Activated CD4-positive, alpha-beta T cell treated with anti-CD3 and anti-CD28 coated beads for 36 hours (primary cell): ENCODE results near the gene SEMA4D. TPM values are rescaled to one million over a fixed set of nuclear protein-coding genes. Genes with fewer than 3 reads are reported as not detected.

Source experiments
- ATAC-seq: fragments of 200-7000 bp; cut with Tn5 transposase; one replicate; pipeline ENCODE4 v1.10.0; 2021; ENCODE audit warnings: mild to moderate bottlenecking, moderate library complexity
- CTCF ChIA-PET: fragments of 350-600 bp; sonication (Branson Sonifier 250); formaldehyde crosslinking; loops from one replicate; lab custom pipeline; 2021; ENCODE audit warnings: antibody characterized with exemption; lab: Charles Lee
- POLR2A ChIA-PET: fragments of 350-600 bp; sonication (Branson Sonifier 250); formaldehyde crosslinking; loops from one replicate; lab custom pipeline; 2021; ENCODE audit warnings: antibody characterized with exemption, inconsistent platforms; lab: Charles Lee
- DNase-seq: peaks from one replicate; pipeline ENCODE4 v3.0.0-alpha.2; 2020
- H3K27ac Mint-ChIP-seq: one replicate; pipeline ENCODE4 v1.8.0; 2021; ENCODE audit warnings: mixed read lengths
- H3K27me3 Mint-ChIP-seq: one replicate; pipeline ENCODE4 v1.8.0; 2021; ENCODE audit warnings: mixed read lengths
- H3K36me3 Mint-ChIP-seq: one replicate; pipeline ENCODE4 v1.8.0; 2021; ENCODE audit warnings: low read depth, mixed read lengths
- H3K4me1 Mint-ChIP-seq: one replicate; pipeline ENCODE4 v1.8.0; 2021; ENCODE audit warnings: mixed read lengths
- H3K4me3 Mint-ChIP-seq: one replicate; pipeline ENCODE4 v1.8.0; 2021; ENCODE audit warnings: mild to moderate bottlenecking, moderate library complexity, mixed read lengths
- H3K9me3 Mint-ChIP-seq: one replicate; pipeline ENCODE4 v1.8.0; 2021; ENCODE audit warnings: low read depth, mixed read lengths
- intact Hi-C, 2 experiments: fragments of 100-400 bp; cut with DNase I in 1 of 2; cut with micrococcal nuclease in 1 of 2; formaldehyde crosslinking; loops; one replicate each; pipeline versions ENCODE4 v1.14.2 to v1.15.1; 2022 to 2024; cut with DNase I, micrococcal nuclease
- total RNA-seq, 2 experiments: library from RNA; stranded (reverse); gene quantifications; one replicate each; pipeline ENCODE4 v1.2.3, GENCODE V29; 2021

SEMA4D gene
- total RNA-seq, 2 experiments from 2014 or later = 215 to 226 TPM

DNA sequence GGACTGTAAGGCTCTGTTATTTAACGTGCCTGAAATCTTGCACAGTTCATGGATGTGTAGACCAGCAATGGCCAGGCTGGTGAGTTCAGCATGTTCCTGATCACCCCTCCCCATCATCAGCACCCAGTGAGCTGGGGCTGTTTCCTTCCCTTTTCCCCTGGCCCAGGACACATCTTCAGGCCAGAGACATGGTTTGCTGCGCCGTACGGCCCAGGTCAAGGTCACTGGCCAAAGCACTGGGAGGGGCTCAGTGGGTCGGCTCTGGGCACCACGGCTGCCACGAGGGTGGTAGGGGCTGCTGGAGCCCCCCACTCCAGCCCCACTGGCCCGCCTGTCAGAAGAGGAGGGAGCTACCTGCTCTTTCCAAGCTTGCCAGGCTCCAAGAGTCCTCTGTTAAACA is 55.9 kb downstream of the SEMA4D start:
- ATAC-seq (no peak), DNase-seq (no peak)
- Mint-ChIP-seq H3K4me3 (no peak overlapping the region), H3K27me3 (no peaks in the 10 kb centered on the region), H3K36me3 (peaks cover 63% of the 10 kb centered on the region), H3K9me3 (no peaks in the 10 kb centered on the region), H3K4me1 (peaks cover 94% of the 10 kb centered on the region), H3K27ac (peak overlapping the region; percentile 87)
- ChIA-PET POLR2A (no interaction called here), CTCF (interaction anchor here (3.2 to 14.9 kb wide), 2 partner anchors 13 to 107 kb away, joined by 14 to 118 read pairs; no protein-coding TSS in a partner anchor)
- intact Hi-C loops = no loop called here

DNA sequence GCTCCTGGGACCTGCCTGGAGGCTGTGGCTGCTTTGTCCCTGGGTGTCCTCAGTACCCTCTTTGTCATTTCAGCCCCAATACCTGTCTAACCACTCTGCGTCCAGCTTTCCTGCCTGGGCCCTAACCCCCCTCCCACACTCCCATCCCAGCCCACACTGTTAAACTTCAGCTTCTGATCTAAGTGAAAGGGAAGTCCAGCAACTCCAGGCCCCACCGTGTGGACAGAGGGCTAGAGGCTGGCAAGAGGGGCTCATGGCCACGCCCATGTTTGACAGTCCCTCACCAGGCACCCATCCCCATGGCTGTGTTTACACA is 56.3 kb downstream of the SEMA4D start:
- ChIA-PET POLR2A (no interaction called here), CTCF (interaction anchor here (1.5 to 14.9 kb wide), 3 partner anchors 12 to 107 kb away, joined by 4 to 118 read pairs (median 14); no protein-coding TSS in a partner anchor)
- H3K27me3 Mint-ChIP-seq = no peaks in the 10 kb centered on the region
- no peak for ATAC-seq
- H3K36me3 Mint-ChIP-seq = peaks cover 62% of the 10 kb centered on the region
- H3K27ac Mint-ChIP-seq = peak overlapping the region; percentile 87
- intact Hi-C loops = no loop called here
- no peak for DNase-seq
- H3K4me1 Mint-ChIP-seq = peaks cover 94% of the 10 kb centered on the region
- H3K4me3 Mint-ChIP-seq = peak overlapping the region; percentile 18
- no peaks in the 10 kb centered on the region for H3K9me3 Mint-ChIP-seq

DNA sequence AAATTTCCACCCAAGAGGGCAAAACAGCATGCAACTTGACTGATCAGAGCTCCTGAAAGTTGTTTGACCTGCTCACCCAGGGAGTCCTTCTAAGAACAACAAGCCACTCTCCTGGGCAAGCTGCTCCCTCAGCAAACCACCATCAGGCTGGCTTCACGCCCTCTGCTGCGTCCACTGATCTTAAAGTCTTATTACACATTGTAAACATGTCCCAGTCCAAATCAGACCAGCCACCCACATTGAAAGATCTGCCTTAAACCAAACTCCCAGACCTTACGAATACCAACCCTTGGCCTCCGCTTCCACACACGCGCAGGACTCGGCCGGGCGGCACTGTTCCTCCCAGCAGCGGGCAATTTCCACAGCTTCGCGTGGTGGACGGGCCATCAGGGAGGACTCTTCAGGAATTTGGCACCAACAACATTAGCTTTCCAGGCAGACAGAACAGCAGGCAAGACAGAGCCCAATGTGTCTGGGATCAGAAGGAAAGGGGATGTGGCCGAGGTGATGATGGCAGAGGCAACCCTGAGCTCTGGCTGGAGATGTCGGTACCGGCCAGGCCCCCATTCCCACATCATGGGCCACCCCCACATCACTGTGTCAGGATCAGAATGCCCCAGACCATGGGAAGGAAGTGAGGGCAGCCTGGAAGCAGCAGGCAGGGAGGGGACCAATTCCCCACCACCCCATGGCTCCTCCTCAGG is 56.8 kb downstream of the SEMA4D start:
- Mint-ChIP-seq H3K4me1 (peaks cover 94% of the 10 kb centered on the region), H3K4me3 (peak overlapping the region; percentile 18), H3K9me3 (no peaks in the 10 kb centered on the region), H3K27me3 (no peaks in the 10 kb centered on the region), H3K27ac (peak overlapping the region; percentile 87), H3K36me3 (peaks cover 61% of the 10 kb centered on the region)
- DNase-seq (no peak), ATAC-seq (no peak)
- intact Hi-C loops = no loop called here
- ChIA-PET POLR2A (interaction anchor here (0.9 to 1.0 kb wide), 2 partner anchors 15 to 81 kb away, joined by 3 read pairs; no protein-coding TSS in a partner anchor), CTCF (interaction anchor here (0.6 to 14.9 kb wide), 7 partner anchors 8 to 153 kb away, joined by 3 to 118 read pairs (median 4); no protein-coding TSS in a partner anchor)

DNA sequence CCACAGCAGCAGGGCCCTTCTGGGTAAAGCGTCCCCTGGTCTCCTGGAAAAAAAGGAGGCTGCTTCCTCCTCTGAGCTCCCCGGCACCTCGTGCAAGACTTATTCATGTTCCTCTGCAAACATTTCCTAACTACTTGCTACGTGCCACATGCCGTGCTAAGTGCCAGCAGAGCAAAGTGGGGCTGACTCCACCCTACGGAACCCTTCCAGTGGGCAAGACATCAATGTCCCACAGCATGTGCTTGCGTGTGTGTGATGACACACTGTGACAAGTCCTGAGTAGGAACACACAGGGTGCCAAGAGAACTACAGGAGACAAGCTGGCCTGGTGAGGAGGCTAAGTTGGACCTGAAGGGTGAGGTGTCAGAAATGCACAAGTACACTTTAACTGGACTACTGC is 57.4 kb downstream of the SEMA4D start:
- no peaks in the 10 kb centered on the region for H3K27me3 Mint-ChIP-seq

DNA sequence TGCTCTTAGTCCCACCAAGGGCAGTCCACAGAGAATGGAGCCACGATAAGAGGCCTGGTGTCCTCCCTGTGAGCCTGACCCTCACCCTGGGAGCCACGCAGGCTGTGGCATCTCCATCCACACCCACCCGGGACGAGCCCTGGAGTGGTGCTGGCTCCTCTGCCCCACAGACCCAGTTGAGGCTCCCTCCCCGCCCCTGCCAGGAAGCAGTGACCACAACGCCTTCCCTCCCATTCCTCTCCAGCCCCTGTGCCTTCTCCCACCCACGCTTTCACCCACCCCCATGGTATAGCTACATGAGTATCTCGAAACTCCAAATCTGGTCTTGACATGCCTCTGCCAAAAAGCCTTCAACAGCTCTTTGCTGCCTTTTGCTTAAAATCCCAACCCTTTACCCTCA is 57.9 kb downstream of the SEMA4D start:
- ATAC-seq (no peak), DNase-seq (no peak)
- POLR2A ChIA-PET = interaction anchor here (0.8 to 1.0 kb wide), 2 partner anchors 11 to 82 kb away, joined by 3 to 4 read pairs; no protein-coding TSS in a partner anchor
- CTCF ChIA-PET = interaction anchor here (1.1 to 14.9 kb wide), 6 partner anchors 9 to 136 kb away, joined by 3 to 118 read pairs (median 6); no protein-coding TSS in a partner anchor
- Mint-ChIP-seq H3K27me3 (no peaks in the 10 kb centered on the region), H3K9me3 (no peaks in the 10 kb centered on the region), H3K27ac (peak overlapping the region; percentile 87), H3K4me1 (peaks cover 93% of the 10 kb centered on the region), H3K36me3 (peaks cover 55% of the 10 kb centered on the region), H3K4me3 (peak overlapping the region; percentile 18)
- intact Hi-C loops = no loop called here

More for the DNA sequence above, 57.4 kb downstream of the SEMA4D start:
- ChIA-PET POLR2A (interaction anchor here (0.8 to 1.0 kb wide), 3 partner anchors 11 to 82 kb away, joined by 3 to 4 read pairs (median 3); no protein-coding TSS in a partner anchor), CTCF (interaction anchor here (0.6 to 14.9 kb wide), 7 partner anchors 8 to 153 kb away, joined by 3 to 118 read pairs (median 4); no protein-coding TSS in a partner anchor)
- Mint-ChIP-seq H3K27ac (peak overlapping the region; percentile 87), H3K36me3 (peaks cover 58% of the 10 kb centered on the region), H3K9me3 (no peaks in the 10 kb centered on the region), H3K4me3 (peak overlapping the region; percentile 18), H3K4me1 (peaks cover 93% of the 10 kb centered on the region)
- peak; percentile 49 for ATAC-seq
- intact Hi-C loops = no loop called here
- peak; percentile 58 for DNase-seq

DNA sequence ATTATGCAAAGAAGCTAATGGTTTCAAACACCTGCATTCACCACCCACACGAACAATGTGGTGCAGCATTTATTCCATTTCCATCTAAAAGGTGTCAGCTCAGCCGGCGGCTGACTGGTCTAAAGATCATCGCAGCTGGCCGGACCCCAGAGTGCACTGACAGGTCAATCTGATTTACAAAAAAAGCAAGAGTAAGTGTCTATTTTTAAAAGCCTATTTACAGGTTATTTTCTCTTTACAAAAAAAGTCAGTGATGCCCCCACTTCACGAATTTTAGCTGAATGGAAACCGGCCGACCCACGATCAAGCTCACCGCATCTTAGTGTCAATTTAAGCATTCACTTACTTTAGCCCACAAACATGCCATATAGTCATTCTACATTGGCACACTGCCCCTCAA is 58.3 kb downstream of the SEMA4D start:
- intact Hi-C loops = no loop called here
- H3K36me3 Mint-ChIP-seq = peaks cover 51% of the 10 kb centered on the region
- POLR2A ChIA-PET = interaction anchor here (0.8 kb wide), 1 partner anchor 10 kb away, joined by 4 read pairs; no protein-coding TSS in a partner anchor

DNA sequence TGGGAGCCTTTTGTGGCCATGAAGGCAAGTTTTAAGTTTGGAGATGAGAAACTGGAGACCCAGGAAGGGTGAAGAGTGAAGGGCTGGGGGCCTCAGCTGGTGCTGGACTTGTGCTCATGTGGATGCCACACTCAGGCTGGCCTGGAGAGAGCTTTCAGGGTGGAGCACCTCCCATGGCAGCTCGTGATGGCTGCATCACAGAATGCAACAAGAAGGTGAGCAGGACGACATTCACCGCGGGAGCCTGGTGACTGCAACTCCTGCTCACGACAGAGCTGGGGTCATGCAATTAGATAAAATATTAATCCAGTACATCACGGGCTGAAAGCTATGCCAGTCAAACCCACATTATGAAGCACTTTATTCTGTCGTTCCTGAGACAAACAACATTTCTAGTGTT is 59.7 kb downstream of the SEMA4D start:
- ATAC-seq = no peak
- Mint-ChIP-seq H3K36me3 (peaks cover 51% of the 10 kb centered on the region), H3K27me3 (no peaks in the 10 kb centered on the region), H3K27ac (peak overlapping the region; percentile 75), H3K9me3 (no peaks in the 10 kb centered on the region), H3K4me1 (peaks cover 93% of the 10 kb centered on the region), H3K4me3 (no peak overlapping the region)
- no peak for DNase-seq
- ChIA-PET CTCF (interaction anchor here (0.7 to 1.9 kb wide), 4 partner anchors 9 to 35 kb away, joined by 3 to 8 read pairs (median 4); no protein-coding TSS in a partner anchor), POLR2A (interaction anchor here (0.6 kb wide), 2 partner anchors 13 to 15 kb away, joined by 3 read pairs; no protein-coding TSS in a partner anchor)
- intact Hi-C loops = no loop called here

More for the DNA sequence above, 58.3 kb downstream of the SEMA4D start:
- peak overlapping the region; percentile 87 for H3K27ac Mint-ChIP-seq
- CTCF ChIA-PET = interaction anchor here (1.1 to 14.9 kb wide), 5 partner anchors 9 to 137 kb away, joined by 3 to 118 read pairs (median 9); no protein-coding TSS in a partner anchor
- ATAC-seq (no peak), DNase-seq (no peak)
- no peak overlapping the region for H3K4me3 Mint-ChIP-seq
- H3K9me3 Mint-ChIP-seq = no peaks in the 10 kb centered on the region
- peaks cover 93% of the 10 kb centered on the region for H3K4me1 Mint-ChIP-seq
- no peaks in the 10 kb centered on the region for H3K27me3 Mint-ChIP-seq

DNA sequence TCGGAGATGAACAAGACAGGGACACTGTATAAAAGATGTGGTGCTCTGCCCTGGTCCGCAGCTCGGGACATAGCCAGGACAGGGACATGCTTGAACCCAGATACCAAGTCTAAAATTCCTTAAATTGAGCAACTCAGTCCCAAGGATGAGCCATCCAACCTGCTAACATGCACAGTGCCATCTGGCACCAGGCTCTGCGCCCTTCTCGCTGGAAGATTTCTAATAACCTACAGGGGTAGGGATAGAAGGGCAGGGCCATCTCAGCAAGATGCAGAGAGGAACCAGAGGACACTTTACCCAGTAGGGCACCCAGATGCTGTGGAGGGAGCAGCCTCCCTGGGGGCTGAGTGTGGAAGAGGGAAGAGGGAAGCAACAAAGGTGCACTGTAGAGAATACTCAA is 60.1 kb downstream of the SEMA4D start:
- POLR2A ChIA-PET = interaction anchor here (0.6 kb wide), 2 partner anchors 13 to 14 kb away, joined by 3 read pairs; no protein-coding TSS in a partner anchor
- ATAC-seq (no peak), DNase-seq (no peak)
- Mint-ChIP-seq H3K9me3 (no peaks in the 10 kb centered on the region), H3K27ac (peak overlapping the region; percentile 75), H3K4me1 (peaks cover 93% of the 10 kb centered on the region), H3K27me3 (no peaks in the 10 kb centered on the region), H3K36me3 (peaks cover 51% of the 10 kb centered on the region), H3K4me3 (peak overlapping the region; percentile 17)
- CTCF ChIA-PET = interaction anchor here (0.5 to 1.9 kb wide), 5 partner anchors 8 to 34 kb away, joined by 3 to 8 read pairs (median 3); no protein-coding TSS in a partner anchor
- intact Hi-C loops = no loop called here

DNA sequence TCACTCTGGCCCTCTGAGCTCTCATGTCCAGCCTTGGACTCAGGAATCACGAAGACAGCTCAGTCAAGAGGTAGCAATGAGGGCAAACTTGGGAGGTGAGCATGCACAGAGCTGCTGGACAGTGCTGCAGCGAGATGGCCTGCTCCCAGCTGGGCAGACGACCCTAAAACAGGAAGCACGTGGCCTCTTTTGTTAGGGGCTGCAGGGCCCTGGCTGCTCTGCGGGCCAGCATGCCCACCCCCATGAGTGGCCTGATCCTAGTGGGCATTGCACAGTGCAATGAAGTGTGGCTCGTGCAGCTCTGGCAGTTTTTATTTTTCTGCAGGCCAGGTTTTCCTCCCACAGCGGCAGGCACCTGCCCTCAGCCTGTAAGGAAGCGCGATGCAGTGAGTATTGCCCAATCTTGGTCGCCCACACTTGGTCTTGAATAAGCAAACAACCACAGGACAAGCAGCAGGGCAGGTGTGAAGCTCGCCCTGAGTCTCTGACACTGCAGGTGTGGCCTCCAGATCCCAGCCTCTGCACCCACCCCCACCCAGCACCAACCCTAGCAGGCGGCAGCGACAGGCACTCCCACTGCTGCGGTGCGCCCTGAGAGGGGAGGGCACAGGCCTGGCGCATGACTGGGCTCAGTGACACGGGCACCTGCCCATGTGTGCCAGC is 60.8 kb downstream of the SEMA4D start:
- H3K36me3 Mint-ChIP-seq = peaks cover 50% of the 10 kb centered on the region
- intact Hi-C loops = no loop called here
- DNase-seq (peak; percentile 70), ATAC-seq (peak; percentile 59)
- no peaks in the 10 kb centered on the region for H3K9me3 Mint-ChIP-seq
- no peaks in the 10 kb centered on the region for H3K27me3 Mint-ChIP-seq
- CTCF ChIA-PET = interaction anchor here (0.5 to 1.9 kb wide), 2 partner anchors 8 to 33 kb away, joined by 3 to 8 read pairs; no protein-coding TSS in a partner anchor
- POLR2A ChIA-PET = interaction anchor here (0.7 kb wide), 1 partner anchor 14 kb away, joined by 3 read pairs; no protein-coding TSS in a partner anchor
- H3K4me3 Mint-ChIP-seq = peak overlapping the region; percentile 17
- H3K4me1 Mint-ChIP-seq = peaks cover 92% of the 10 kb centered on the region
- peak overlapping the region; percentile 75 for H3K27ac Mint-ChIP-seq

DNA sequence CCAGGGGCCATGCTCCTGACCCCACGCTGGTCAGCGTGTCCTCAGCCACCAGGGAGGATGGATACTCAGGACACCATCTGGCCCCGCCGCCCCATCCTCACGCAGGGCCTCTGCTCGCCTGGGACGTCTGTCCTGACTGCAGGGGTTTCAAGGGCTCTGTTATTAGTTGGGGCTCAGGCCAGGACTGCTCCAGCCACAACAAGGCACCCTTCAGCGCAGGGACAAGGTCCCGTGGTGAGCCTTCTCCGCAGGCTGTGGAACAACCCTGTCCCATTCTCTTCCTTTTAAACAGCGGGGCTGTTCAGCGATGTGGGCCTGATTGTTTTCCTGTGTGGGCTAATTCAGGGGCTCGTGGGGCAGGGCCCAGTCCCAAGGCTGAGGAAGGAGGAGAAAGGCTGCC is 61.6 kb downstream of the SEMA4D start:
- no peak overlapping the region for H3K4me3 Mint-ChIP-seq
- H3K27me3 Mint-ChIP-seq = no peaks in the 10 kb centered on the region
- H3K9me3 Mint-ChIP-seq = no peaks in the 10 kb centered on the region
- peak overlapping the region; percentile 38 for H3K27ac Mint-ChIP-seq
- H3K36me3 Mint-ChIP-seq = peaks cover 46% of the 10 kb centered on the region
- DNase-seq (no peak), ATAC-seq (no peak)
- H3K4me1 Mint-ChIP-seq = peaks cover 92% of the 10 kb centered on the region
- intact Hi-C loops = no loop called here
- ChIA-PET POLR2A (interaction anchor here (0.7 kb wide), 1 partner anchor 13 kb away, joined by 3 read pairs; no protein-coding TSS in a partner anchor), CTCF (no interaction called here)
